GM21723 (cell line): ENCODE measurements around the gene DUOXA2.
A peak's percentile ranks its signal among the peaks of the same experiment; 100 is the strongest.

Experiments used
- ATAC-seq: cut with Tn5 transposase; IDR thresholded peaks from one replicate; pipeline ENCODE4 v1.9.1; 2021; ENCODE audit warnings: mild to moderate bottlenecking, moderate library complexity; ENCODE audit not compliant: unreplicated experiment

The DUOXA2 gene

DNA sequence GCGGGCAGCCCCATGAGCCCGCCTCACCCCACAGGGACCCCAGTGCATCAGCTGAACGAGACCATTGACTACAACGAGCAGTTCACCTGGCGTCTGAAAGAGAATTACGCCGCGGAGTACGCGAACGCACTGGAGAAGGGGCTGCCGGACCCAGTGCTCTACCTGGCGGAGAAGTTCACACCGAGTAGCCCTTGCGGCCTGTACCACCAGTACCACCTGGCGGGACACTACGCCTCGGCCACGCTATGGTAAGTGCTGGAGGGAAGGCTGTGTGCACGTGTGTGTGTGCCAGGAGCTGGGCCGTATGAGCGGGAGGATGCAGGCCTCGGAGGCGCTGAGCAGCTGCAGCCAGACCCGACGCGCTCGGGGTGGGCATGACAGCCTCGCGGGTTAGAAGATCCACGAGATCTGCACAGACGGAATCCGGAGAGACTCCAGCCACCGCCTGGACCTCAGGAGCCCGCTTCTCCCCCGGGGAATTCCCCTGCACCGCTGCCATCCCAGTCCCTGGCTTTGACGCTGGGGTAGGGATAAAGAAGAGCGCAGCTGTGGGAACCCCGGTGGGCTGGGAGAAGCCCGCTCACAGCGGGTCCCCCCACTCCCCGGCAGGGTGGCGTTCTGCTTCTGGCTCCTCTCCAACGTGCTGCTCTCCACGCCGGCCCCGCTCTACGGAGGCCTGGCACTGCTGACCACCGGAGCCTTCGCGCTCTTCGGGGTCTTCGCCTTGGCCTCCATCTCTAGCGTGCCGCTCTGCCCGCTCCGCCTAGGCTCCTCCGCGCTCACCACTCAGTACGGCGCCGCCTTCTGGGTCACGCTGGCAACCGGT, 2.6 kb downstream of the DUOXA2 start:
- ATAC-seq, result no peak

DNA sequence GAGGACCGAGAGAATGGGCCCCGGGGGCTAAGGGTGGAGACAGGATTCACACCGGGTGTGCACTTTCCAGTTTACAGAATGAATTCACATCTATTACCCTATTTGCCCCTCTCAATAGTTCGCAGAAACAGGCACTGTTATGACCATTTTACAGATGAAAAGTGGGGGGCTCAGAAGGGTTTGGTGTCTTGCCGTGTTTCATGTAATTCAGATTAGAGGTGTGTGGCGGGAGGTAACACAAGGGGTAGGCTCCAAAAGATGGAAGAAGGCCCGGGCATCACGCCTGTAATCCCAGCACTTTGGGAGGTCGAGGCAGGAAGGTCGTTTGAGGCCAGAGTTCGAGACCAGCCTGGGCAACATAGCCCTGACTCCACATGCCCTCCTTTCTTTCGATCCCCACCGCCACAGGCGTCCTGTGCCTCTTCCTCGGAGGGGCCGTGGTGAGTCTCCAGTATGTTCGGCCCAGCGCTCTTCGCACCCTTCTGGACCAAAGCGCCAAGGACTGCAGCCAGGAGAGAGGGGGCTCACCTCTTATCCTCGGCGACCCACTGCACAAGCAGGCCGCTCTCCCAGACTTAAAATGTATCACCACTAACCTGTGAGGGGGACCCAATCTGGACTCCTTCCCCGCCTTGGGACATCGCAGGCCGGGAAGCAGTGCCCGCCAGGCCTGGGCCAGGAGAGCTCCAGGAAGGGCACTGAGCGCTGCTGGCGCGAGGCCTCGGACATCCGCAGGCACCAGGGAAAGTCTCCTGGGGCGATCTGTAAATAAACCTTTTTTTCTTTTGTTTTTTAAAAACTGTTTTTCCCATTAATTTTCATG, 3.4 kb downstream of the DUOXA2 start:
- peak; percentile 24 for ATAC-seq

DNA sequence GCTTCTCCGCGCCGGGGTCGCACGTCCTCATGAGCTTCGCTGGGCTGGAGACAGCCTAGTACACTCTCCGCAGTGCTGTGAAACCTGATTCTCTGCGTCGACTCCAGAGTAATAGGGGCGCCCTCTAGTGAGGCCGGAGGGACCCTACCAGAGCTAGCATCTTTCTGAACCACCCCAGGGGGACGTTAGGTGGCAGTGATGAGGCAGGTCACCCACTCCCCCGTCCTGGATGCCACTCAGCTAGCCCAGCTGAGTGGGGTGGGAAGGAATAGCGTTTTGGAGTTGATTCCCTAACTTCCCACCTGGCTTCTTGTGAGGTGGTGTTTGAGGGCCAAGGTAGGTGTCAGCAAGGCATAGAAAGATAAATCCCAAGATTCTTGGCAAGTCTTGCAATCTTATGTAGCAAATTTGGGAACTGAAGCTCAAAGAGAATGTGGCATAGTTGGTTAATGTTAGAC, 4.0 kb downstream of the DUOXA2 start:
- peak; percentile 98 for ATAC-seq

DNA sequence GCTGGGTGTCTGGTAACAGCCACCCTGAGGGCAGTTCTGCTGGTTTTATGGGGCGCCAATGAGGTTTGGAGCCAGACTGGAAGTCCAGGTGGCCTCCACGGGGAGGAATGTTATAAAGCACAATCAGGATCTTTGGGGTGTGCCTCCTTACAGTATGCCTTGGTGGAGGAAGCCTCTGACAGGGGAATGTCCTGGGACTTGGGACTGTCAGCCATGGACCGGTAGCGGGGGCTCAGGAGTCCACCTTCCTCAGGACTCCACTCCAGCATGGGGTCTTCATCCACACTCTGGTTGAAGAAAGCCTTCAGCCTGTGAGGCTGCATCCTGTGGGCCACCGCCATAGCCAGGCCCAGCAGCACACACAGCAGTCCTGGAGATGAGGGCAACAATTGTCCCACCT, 4.9 kb downstream of the DUOXA2 start:
- ATAC-seq, result no peak

DNA sequence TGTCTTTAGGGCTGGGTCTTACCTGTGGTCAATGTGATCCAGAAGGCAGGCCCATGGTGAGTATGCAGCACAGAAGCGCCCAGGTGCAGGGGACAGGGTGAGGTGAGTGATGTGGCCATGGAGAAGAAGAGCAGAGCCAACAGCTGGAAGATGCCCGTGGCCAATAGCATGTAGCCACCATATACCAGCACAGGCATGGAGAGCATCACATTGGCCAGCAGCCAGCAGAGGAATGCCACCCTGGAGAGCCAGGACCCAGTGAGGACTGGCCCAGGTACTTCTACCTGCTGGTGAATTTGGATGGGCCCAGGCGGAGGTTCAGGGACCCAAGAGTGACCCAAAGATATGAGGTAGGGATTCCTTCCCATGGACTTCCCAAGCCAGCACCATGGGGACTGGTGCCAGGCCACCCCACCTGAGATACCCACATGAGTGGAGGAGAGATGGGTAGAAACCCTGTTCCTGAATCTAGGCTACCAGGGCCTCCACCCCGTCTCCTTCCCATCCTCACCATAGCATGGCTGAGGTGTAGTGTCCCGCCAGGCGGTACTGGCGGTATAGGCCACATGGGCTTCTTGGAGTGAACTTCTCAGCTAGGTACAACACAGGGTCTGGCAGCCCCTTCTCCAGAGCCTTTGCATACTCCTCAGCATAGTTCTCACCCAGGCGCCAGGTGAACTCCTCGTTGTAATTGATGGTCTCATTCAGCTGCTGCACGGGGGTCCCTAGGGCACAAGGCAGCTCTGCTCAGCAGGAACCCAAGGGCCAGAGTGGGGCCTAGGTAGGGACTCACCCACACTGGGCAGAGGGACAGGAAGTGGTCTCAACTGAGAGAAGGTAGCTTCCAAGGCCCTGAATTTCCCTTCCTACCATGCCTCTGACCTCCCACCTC, 6.2 kb downstream of the DUOXA2 start:
- no peak for ATAC-seq

DNA sequence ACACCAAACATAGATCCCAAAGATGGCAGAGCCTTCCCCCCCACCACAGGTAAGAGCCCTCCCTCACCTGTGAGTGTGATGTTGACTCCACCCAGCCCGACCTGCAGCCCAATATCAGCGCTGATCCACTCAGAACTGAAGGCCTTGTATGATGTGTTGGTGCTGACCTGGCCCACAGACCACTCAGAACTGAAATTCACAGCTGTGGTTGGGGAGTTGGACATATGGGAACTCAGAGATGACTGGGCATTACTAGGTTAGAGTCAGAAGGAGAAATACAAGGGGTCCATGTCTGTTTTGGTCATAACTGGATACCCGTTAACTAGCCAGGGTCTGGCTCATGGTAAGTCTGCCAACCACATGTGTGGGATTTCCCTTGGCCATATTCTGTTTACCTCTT, 6.9 kb downstream of the DUOXA2 start:
- ATAC-seq, result no peak

DNA sequence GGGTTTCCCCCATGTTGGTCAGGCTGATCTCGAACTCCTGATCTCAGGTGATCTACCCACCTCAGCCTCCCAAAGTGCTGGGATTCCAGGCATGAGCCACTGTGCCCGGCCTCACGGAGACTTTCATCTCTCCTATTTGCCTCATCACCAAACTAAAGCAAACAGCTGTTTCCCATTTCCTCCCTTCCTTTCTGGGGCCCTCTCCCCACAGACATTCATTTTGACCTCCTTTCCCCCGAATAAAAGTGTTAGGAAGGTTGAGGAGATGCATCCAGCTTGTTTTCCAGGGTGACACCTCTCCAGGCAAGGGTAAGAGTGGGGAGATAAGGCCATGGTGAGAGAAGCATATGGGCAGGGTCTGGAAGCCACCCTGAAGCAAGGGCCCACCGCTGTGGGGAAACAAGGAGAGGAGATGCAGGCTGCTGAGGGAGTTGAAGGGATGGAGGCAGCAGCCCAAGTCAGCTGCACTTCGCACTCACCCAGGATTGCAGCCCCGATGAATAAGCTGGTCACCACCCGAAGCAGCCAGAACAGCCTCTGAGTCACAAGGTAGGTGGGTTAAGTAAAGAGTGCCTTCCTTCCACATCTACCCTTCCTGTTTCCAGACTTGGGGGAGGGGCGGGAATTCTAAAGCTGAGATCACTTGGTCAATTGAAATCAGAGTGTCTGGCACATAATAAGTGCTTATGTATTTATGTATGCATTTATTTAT, 7.7 kb downstream of the DUOXA2 start:
- no peak for ATAC-seq

DNA sequence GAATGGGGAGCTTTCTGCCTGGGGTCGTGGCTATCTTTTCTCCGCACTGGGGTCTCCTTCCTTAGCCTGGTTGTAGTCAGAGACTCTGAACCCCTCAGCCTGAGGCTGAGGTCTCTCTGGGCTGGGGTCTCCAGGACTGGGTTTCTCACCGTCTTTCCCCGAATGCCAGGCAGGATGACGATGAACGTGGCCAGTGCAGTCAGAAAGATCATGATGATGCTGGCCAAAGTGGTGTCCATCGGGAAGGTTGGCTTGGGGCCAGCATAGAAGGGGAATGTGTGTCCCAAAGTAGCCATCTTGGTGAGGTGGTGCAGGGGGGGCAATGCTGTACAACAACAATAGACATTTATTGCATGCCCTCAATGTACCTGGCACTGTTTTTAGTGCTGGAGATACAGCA, 8.6 kb downstream of the DUOXA2 start:
- ATAC-seq, result no peak

DNA sequence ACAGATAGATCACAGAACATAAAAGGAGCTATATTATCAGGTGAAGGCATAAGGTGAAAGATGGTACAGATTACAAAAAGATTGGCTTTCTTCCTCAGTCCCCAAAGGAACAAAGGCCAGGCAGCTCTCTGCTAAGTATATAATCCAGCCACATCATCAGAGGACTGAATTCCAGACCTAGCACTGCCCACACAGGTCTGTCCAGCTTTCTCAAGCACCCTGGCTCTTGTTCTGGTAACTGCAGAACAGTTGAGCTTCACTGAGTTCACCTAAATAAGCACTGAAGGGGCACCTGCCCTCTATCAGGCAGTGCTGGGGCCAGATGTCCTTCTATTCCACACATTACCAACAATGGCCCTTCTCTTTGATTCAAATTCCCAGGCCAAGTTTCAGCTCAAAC, 9.3 kb downstream of the DUOXA2 start:
- ATAC-seq, result no peak

DNA sequence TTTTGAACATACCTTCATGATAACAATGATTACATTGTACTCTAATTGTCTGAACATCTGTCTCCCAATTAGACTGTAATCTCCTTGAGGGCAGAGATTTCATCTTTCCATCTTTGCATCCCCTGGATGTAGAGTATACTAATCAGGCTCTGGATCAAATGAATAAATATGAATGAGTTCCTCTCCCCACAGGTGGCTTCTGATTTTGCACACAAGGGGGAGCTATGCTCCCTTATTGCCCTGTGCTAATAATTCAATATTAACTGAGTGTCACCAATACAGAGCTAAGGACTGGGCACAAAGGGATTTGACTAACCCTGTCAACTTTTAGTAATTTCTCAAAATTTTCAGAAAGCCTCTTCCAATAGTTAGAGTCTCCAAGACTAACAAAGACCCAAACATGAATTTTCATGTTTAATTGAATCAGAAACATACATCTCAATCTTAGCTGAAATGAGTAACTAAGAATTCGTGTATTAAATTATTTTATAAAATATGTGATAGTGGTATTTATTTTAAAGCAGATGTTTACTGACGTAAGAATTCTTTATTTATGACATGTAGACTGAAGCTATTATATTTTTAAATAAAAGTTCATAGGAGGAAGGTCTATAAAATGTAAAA, 12.5 kb downstream of the DUOXA2 start:
- no peak for ATAC-seq

DNA sequence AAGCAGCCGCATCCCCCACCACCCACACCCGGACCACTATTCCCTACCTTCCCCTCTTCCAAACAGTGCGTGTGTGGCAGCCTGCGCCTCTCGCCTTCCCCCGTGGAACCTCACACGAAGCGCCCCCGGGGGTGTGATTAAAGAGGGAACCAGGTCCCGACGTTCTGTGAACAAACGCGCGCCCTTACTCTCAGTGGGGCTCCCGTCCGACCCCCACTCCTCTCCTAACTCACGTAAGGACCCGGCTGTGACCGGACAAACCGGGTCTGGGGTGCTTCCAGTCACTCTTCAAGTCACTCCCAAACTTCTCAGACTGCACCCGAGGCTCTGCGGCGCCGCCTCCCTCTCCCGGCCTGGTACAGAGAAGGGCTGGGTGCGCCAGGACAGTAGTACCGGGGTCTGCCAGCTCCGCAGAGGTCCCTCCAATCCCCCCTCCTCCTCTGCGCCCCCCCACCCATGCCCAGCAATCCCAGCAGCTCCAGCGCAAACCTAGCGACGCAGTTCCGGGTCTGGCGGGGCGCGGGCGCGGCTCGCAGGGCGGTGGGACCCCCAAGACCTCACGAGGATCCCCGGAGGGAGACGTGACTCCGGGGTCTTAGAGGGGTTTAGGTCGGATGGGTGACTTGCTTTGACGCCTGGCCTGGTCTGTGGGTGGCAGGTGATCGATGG, 15.0 kb downstream of the DUOXA2 start:
- ATAC-seq, result no peak

DNA sequence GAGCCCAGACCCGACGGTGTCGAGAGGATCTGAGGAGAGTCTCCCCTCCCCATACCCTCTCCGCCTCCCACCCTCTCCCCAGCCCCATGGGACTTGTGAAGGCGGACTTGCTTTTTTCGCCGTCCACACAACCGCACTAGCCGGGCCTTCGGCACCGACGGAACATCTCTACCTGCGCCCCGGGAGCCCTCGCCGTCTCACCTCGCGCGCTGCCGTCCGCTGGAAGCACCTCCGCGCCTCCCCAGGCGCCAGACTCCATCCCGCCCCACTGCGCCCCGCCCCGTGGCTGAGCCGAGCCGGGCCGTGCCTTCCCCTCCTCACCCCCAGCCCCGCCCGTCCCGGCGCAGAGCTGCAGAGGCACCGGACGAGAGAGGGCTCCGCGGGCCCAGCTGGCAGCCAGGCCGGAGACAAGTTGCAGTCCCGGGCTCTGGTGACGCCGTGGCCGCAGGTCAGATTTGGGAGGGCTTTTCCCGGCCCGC, 15.6 kb downstream of the DUOXA2 start, which contains the start of the genes DUOX1 and DUOXA1:
Gene DUOX1 (plus strand): TSS at position 344 of the 479 bp plus-strand sequence. CDS start 1,973 bp downstream, outside the sequence.
Gene DUOXA1 (minus strand): TSS at position 229 of the 479 bp plus-strand sequence. CDS start 6,865 bp downstream, outside the sequence.
- no peak for ATAC-seq

DNA sequence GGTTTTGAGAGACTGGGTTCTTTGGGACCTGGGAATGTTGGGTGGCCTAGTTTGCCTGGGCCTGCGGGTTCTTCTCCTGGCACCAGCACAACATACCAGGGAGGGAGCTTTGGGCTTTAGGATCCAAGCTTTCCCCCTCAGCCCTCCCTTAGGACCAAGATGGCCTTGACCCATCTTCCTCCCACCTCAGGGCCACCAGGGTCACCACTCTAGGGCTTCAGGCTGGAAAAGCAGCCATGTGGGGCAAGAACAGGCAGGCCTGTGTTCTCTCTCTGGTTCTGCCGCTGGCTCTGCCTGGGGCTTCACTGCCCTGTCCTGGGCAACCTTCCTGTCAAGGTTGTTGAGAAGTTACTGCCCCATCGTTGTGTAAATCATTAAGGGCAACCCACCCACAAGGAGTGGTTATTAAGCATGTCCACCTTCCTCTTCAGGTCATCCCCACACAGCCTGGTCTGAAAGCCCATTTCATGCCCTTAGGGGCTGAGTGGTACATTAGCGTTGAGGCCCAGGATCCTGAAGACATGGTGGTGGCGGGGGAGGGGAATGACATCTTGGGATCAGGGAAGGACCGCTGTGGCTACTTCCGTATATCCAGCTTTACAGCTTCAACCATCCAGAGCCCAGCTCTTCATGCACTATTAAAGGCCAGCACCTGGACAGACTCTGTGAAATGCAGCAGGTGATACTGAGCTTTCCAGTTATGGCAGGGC, 16.3 kb downstream of the DUOXA2 start:
- no peak for ATAC-seq

DNA sequence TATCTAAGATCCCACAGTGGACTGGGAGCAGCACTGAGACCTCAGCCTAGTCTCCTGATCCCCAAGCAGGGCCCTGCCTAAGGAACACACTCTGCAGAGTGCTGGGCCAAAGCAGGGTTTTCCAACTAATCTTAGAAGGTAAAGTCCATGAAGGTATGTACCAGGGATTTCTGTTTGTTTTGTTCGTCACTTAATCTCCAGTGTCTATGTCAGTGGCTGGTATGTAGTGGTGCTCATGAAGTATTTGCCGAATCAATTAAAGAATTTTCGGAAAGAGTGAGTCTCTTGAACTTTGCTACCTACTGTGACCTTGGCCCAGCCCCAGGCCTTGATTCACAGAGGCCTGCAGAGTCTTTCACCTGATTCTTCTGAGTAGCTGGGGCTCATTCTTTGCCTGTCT, 17.4 kb downstream of the DUOXA2 start:
- ATAC-seq, result no peak

DNA sequence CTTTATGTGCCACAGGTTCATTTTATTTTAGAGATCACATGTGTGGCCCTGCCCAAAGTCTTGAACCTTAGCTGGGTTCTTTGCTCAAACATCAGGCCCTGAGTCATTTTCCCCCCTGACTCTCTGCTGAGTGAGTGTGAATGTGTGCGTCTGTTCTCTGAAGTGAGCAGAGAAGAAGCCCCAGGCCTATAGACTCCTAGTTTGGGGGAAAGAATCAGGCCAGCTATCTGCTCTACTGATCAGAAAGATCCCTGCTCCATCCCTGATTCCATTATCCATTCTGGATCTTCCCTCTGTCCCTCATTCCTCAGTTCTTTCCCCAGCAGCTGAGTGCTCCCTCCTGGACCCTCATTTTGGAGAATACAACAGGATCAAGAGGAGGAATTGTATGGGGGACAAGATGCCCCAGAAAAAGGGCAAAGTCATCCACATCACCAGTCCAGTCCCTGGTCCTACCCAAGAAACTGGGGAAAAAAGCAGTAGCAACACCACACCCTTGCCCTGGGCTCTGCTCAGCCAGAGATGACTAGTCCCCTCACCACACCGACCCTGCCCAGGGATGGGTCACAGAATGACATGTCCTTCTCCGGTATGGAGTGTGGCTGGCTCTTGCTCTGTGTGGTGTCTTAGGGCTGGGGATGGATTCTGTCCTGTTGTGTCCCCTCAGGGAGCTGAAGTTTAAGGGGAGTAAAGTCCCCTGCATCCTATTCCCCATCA, 18.9 kb downstream of the DUOXA2 start:
- ATAC-seq, result no peak

DNA sequence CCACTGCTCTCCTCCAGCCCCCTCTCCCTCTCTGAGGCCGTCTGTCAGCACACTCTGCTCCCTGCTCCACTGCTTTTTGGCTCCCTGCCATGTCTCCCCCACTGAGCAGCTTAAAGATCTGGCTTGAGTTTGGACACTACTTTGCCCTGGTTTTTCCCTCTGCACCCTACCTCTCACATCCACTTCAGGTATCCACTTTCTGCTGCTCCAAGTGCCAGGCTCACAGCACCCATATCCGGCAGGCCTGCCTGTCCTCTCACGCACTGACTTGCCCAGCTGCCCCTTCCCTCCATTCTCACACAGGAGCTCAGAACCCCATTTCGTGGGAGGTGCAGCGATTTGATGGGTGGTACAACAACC, 19.4 kb downstream of the DUOXA2 start:
- ATAC-seq, result no peak

DNA sequence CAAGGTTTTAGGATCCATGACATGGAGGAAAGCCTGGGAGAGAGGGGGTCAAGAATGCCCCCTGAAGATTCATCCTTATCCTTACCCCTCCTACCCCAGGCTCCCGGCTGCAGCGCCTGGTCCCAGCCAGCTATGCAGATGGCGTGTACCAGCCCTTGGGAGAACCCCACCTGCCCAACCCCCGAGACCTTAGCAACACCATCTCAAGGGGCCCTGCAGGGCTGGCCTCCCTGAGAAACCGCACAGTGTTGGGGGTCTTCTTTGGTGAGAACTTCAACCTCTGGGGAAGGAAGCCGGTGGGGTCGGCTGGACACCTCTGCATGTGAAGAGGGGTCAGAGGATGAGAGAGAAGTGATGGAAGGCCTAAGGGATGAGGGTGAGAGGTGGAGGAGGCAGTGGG, 19.9 kb downstream of the DUOXA2 start:
- no peak for ATAC-seq
